Natural killer cell (primary cell): ENCODE results near the gene SEC24B. TPM values are rescaled to one million over a fixed set of nuclear protein-coding genes. Genes with fewer than 3 reads are reported as not detected.

Experiments
- ATAC-seq, 3 donors: fragments of 150-1000 bp in 2 of 3; fragments of 200-7000 bp in 1 of 3; cut with Tn5 transposase; 1 replicate in 1 of 3; 2 replicates in 2 of 3; pipeline ENCODE4 v1.10.0; 2021; ENCODE audit warnings: mild to moderate bottlenecking in 2 of 3, moderate library complexity in 2 of 3
- DNase-seq, 2 donors: peaks; one replicate each; pipeline versions ENCODE4 v3.0.0 to v3.0.0-alpha.2; 2013 to 2021; ENCODE audit warnings: mixed read lengths in 1 of 2
- H3K27ac ChIP-seq: one replicate; pipeline ENCODE4 v1.5.1; 2013; ENCODE audit warnings: mild to moderate bottlenecking, low read length
- H3K27me3 ChIP-seq: one replicate; pipeline ENCODE4 v1.6.1; 2013; ENCODE audit warnings: low read length; ENCODE audit not compliant: control insufficient read depth, insufficient read depth
- H3K36me3 ChIP-seq: one replicate; pipeline ENCODE4 v1.6.1; 2013; ENCODE audit warnings: low read length; ENCODE audit not compliant: control insufficient read depth, insufficient read depth
- H3K4me1 ChIP-seq: one replicate; pipeline ENCODE4 v1.6.1; 2013; ENCODE audit warnings: low read length; ENCODE audit not compliant: control insufficient read depth, insufficient read depth
- H3K4me3 ChIP-seq: one replicate; pipeline ENCODE4 v1.5.1; 2013; ENCODE audit warnings: low read length
- H3K9me3 ChIP-seq: one replicate; pipeline ENCODE4 v1.6.1; 2013; ENCODE audit warnings: low read length; ENCODE audit not compliant: control insufficient read depth, insufficient read depth
- H3K27ac Mint-ChIP-seq, 2 donors: one replicate each; pipeline ENCODE4 v1.8.0; 2022; ENCODE audit warnings: mild to moderate bottlenecking in 2 of 2, mixed read lengths in 2 of 2, moderate library complexity in 1 of 2
- H3K27me3 Mint-ChIP-seq, 2 donors: one replicate each; pipeline ENCODE4 v1.8.0; 2022; ENCODE audit warnings: low read depth in 2 of 2, mixed read lengths in 2 of 2
- H3K36me3 Mint-ChIP-seq: one replicate; pipeline ENCODE4 v1.8.0; 2022; ENCODE audit warnings: mixed read lengths
- H3K4me1 Mint-ChIP-seq, 2 donors: one replicate each; pipeline ENCODE4 v1.8.0; 2022; ENCODE audit warnings: mixed read lengths in 2 of 2
- H3K4me3 Mint-ChIP-seq: one replicate; pipeline ENCODE4 v1.8.0; 2022; ENCODE audit warnings: mild to moderate bottlenecking, moderate library complexity, mixed read lengths
- H3K9me3 Mint-ChIP-seq, 2 donors: one replicate each; pipeline ENCODE4 v1.8.0; 2022; ENCODE audit warnings: mixed read lengths in 2 of 2
- WGBS: methylation state at CpG from one replicate; pipeline ENCODE4 v1.1.7; 2013; ENCODE audit warnings: missing lambda C conversion rate; ENCODE audit not compliant: insufficient coverage; 5-methylcytosine and 5-hydroxymethylcytosine counted together
- intact Hi-C: fragments of 100-400 bp; cut with micrococcal nuclease; formaldehyde crosslinking; loops from one replicate; pipeline ENCODE4 v1.14.2; 2022
- total RNA-seq, 4 donors: library from RNA; stranded (reverse); fragments of 120-200 nt in 1 of 4; gene quantifications; one replicate each; pipeline versions ENCODE4 v1.2.3 to v1.2.4, GENCODE V29; 2013 to 2022
- TF ChIP-seq, protein P1 (sequence below): fragments of 200-600 bp; IDR thresholded peaks from one replicate; pipeline ENCODE4 v1.8.0; 2022; ENCODE audit warnings: antibody characterized with exemption

SEC24B gene
- total RNA-seq, 3 donors from 2014 or later (not counting 1 experiment from before 2014, with no cell fraction given): 38.6 to 43.9 (median 40.7) TPM

- Histone ChIP-seq H3K9me3 (no peaks in the 10 kb centered on the region), H3K4me3 (peak overlapping the region; percentile 87), H3K27ac (peak overlapping the region; percentile 97), H3K36me3 (no peaks in the 10 kb centered on the region), H3K4me1 (peaks cover 30% of the 10 kb centered on the region), H3K27me3 (no peaks in the 10 kb centered on the region)
- H3K36me3 Mint-ChIP-seq: no peaks in the 10 kb centered on the region
- intact Hi-C loops: loop anchor here (2.0 to 10.0 kb wide), 5 partner anchors 130 to 1082 kb away; partner anchors contain the start of genes ELOVL6, GAR1 and MCUB
- H3K4me1 Mint-ChIP-seq: peaks cover 38 to 49% of the 10 kb centered on the region in 2 donors
- peak overlapping the region; percentile 87 for H3K27ac Mint-ChIP-seq
- WGBS: 55% methylated on average over 2 of the region's 3 CpGs
- TF ChIP-seq, protein P1, sequence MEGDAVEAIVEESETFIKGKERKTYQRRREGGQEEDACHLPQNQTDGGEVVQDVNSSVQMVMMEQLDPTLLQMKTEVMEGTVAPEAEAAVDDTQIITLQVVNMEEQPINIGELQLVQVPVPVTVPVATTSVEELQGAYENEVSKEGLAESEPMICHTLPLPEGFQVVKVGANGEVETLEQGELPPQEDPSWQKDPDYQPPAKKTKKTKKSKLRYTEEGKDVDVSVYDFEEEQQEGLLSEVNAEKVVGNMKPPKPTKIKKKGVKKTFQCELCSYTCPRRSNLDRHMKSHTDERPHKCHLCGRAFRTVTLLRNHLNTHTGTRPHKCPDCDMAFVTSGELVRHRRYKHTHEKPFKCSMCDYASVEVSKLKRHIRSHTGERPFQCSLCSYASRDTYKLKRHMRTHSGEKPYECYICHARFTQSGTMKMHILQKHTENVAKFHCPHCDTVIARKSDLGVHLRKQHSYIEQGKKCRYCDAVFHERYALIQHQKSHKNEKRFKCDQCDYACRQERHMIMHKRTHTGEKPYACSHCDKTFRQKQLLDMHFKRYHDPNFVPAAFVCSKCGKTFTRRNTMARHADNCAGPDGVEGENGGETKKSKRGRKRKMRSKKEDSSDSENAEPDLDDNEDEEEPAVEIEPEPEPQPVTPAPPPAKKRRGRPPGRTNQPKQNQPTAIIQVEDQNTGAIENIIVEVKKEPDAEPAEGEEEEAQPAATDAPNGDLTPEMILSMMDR: no peak
- ATAC-seq (no peak), DNase-seq (peak in 1 of 2 donors; percentile 30)
- H3K27me3 Mint-ChIP-seq: no peaks in the 10 kb centered on the region
- peak overlapping the region; percentile 84 for H3K4me3 Mint-ChIP-seq
- H3K9me3 Mint-ChIP-seq: no peaks in the 10 kb centered on the region
Observed at GRCh38 chr4:109432696-109433095, 919 bp upstream of the SEC24B start.

GRCh38 chr4:109434007-109434971 lies 674 bp downstream of the SEC24B start:
- Histone ChIP-seq H3K27ac (peak overlapping the region; percentile 72), H3K9me3 (no peaks in the 10 kb centered on the region), H3K36me3 (no peaks in the 10 kb centered on the region), H3K4me3 (peak overlapping the region; percentile 56), H3K4me1 (peaks cover 34% of the 10 kb centered on the region), H3K27me3 (no peaks in the 10 kb centered on the region)
- 1% methylated on average over 70 of the region's 70 CpGs for WGBS
- ATAC-seq: peak; percentile 41 to 59 (median 49)
- Mint-ChIP-seq H3K27ac (peak overlapping the region; percentile 87), H3K27me3 (no peaks in the 10 kb centered on the region), H3K4me1 (peaks cover 48 to 61% of the 10 kb centered on the region in 2 donors), H3K36me3 (no peaks in the 10 kb centered on the region), H3K9me3 (no peaks in the 10 kb centered on the region), H3K4me3 (peak overlapping the region; percentile 80)
- peak; percentile 28 to 46 for DNase-seq
- intact Hi-C loops: loop anchor here (5.0 to 10.0 kb wide), 4 partner anchors 128 to 1081 kb away; partner anchors contain the start of genes ELOVL6, GAR1 and MCUB
- TF ChIP-seq, protein P1: no peak

GRCh38 chr4:109435635-109436034 lies 2.0 kb downstream of the SEC24B start:
- H3K9me3 Mint-ChIP-seq: no peaks in the 10 kb centered on the region
- no peak for ATAC-seq
- Histone ChIP-seq H3K27me3 (no peaks in the 10 kb centered on the region), H3K4me3 (no peak overlapping the region), H3K9me3 (no peaks in the 10 kb centered on the region), H3K27ac (no peak overlapping the region), H3K4me1 (peaks cover 34% of the 10 kb centered on the region), H3K36me3 (no peaks in the 10 kb centered on the region)
- intact Hi-C loops: loop anchor here (10.0 kb wide), 2 partner anchors 759 to 1079 kb away; partner anchors contain the start of gene ELOVL6
- H3K36me3 Mint-ChIP-seq: no peaks in the 10 kb centered on the region
- peaks cover 55 to 69% of the 10 kb centered on the region in 2 donors for H3K4me1 Mint-ChIP-seq
- TF ChIP-seq, protein P1: no peak
- peak overlapping the region; percentile 81 to 87 for H3K27ac Mint-ChIP-seq
- peak overlapping the region; percentile 80 for H3K4me3 Mint-ChIP-seq
- no peak for DNase-seq
- no peaks in the 10 kb centered on the region for H3K27me3 Mint-ChIP-seq
- WGBS: 94% methylated on average over 3 of the region's 3 CpGs
